B cell (primary cell): Measurements from ENCODE around the gene NFKBIZ. TPM values are rescaled to one million over a fixed set of nuclear protein-coding genes. Genes with fewer than 3 reads are reported as not detected.

Experiments used
- ATAC-seq: fragments of 200-7000 bp; cut with Tn5 transposase; one replicate; pipeline ENCODE4 v1.10.0; 2021; ENCODE audit warnings: low read depth, mild to moderate bottlenecking, moderate number of reproducible peaks, moderate library complexity
- CTCF ChIA-PET: fragments of 350-600 bp; sonication (Branson Sonifier 250); formaldehyde crosslinking; loops from one replicate; lab custom pipeline; 2021; ENCODE audit warnings: antibody characterized with exemption, inconsistent platforms; lab: Charles Lee
- POLR2A ChIA-PET: fragments of 350-600 bp; sonication (Branson Sonifier 250); formaldehyde crosslinking; loops from one replicate; lab custom pipeline; 2021; ENCODE audit warnings: antibody characterized with exemption; lab: Charles Lee
- DNase-seq: peaks from one replicate; pipeline ENCODE4 v3.0.0; 2013
- H2AFZ ChIP-seq: 2 replicates; pipeline ENCODE4 v1.6.1; 2012; ENCODE audit warnings: mild to moderate bottlenecking, low read depth, low read length; ENCODE audit not compliant: insufficient read depth, poor library complexity, severe bottlenecking
- H3K27ac ChIP-seq, 2 donors: 1 replicate in 1 of 2; 2 replicates in 1 of 2; pipeline ENCODE4 v1.5.1; 2012 to 2013; ENCODE audit warnings: low read length in 2 of 2, mild to moderate bottlenecking in 2 of 2, moderate library complexity in 1 of 2
- H3K27me3 ChIP-seq, 4 experiments: fragments of 200-600 bp in 1 of 4; sonication (generic) in 1 of 4; replicated peaks in 1 of 4; 1 replicate in 2 of 4; 2 replicates in 2 of 4; pipeline versions ENCODE4 v1.6.1 to v1.7.0; 2013 to 2016; ENCODE audit warnings: low read length in 3 of 4, mild to moderate bottlenecking in 2 of 4, mixed read lengths in 1 of 4, moderate library complexity in 1 of 4; ENCODE audit not compliant: insufficient read depth in 4 of 4, control insufficient read depth in 3 of 4; ENCODE audit errors: control extremely low read depth in 1 of 4
- H3K36me3 ChIP-seq, 2 experiments: replicated peaks in 1 of 2; 1 replicate in 1 of 2; 2 replicates in 1 of 2; pipeline versions ENCODE4 v1.6.1 to v1.7.1; 2013; ENCODE audit warnings: low read length in 1 of 2; ENCODE audit not compliant: insufficient read depth in 2 of 2, control insufficient read depth in 1 of 2; ENCODE audit errors: control extremely low read depth in 1 of 2, extremely low read depth in 1 of 2
- H3K4me1 ChIP-seq, 2 donors: fragments of 200-600 bp in 1 of 2; sonication (generic) in 1 of 2; 1 replicate in 1 of 2; 2 replicates in 1 of 2; pipeline versions ENCODE4 v1.5.1 to v1.6.1; 2013 to 2017; ENCODE audit warnings: low read length in 2 of 2; ENCODE audit not compliant: control insufficient read depth in 2 of 2, insufficient read depth in 2 of 2
- H3K4me2 ChIP-seq: replicated peaks from 2 replicates; pipeline ENCODE3; 2012; ENCODE audit warnings: mild to moderate bottlenecking, low read depth, low read length; ENCODE audit not compliant: poor library complexity, severe bottlenecking
- H3K4me3 ChIP-seq, 5 experiments: fragments of 200-600 bp in 1 of 5; sonication (generic) in 1 of 5; 1 replicate in 3 of 5; 2 replicates in 2 of 5; pipeline versions ENCODE4 v1.5.1 to v1.7.0; 2011 to 2016; ENCODE audit warnings: low read length in 4 of 5, mild to moderate bottlenecking in 4 of 5, low read depth in 2 of 5, control low read depth in 1 of 5, moderate library complexity in 1 of 5; ENCODE audit not compliant: insufficient read depth in 1 of 5; ENCODE audit errors: control extremely low read depth in 1 of 5, extremely low read depth in 1 of 5
- H3K79me2 ChIP-seq: fragments of 200-600 bp; sonication (generic); one replicate; pipeline ENCODE4 v1.6.0; 2016; ENCODE audit warnings: low read length; ENCODE audit not compliant: control insufficient read depth, insufficient read depth
- H3K9ac ChIP-seq: fragments of 200-600 bp; sonication (generic); 2 replicates; pipeline ENCODE4 v1.6.1; 2017; ENCODE audit warnings: mild to moderate bottlenecking, low read length, moderate library complexity
- H3K9me3 ChIP-seq, 3 donors: one replicate each; pipeline versions ENCODE4 v1.6.1 to v1.7.1; 2013; ENCODE audit warnings: low read length in 2 of 3; ENCODE audit not compliant: control insufficient read depth in 2 of 3, insufficient read depth in 1 of 3; ENCODE audit errors: control extremely low read depth in 1 of 3
- H4K20me1 ChIP-seq: 2 replicates; pipeline ENCODE4 v1.6.0; 2012; ENCODE audit warnings: mild to moderate bottlenecking, low read length; ENCODE audit not compliant: insufficient read depth, control insufficient read depth, poor library complexity, severe bottlenecking
- H3K27ac Mint-ChIP-seq: one replicate; pipeline ENCODE4 v1.8.0; 2021; ENCODE audit warnings: mixed read lengths
- H3K27me3 Mint-ChIP-seq: one replicate; pipeline ENCODE4 v1.8.0; 2021; ENCODE audit warnings: mixed read lengths
- H3K4me1 Mint-ChIP-seq: one replicate; pipeline ENCODE4 v1.8.0; 2021; ENCODE audit warnings: mixed read lengths
- H3K4me3 Mint-ChIP-seq: one replicate; pipeline ENCODE4 v1.8.0; 2021; ENCODE audit warnings: mixed read lengths
- H3K9me3 Mint-ChIP-seq: one replicate; pipeline ENCODE4 v1.8.0; 2022; ENCODE audit warnings: mixed read lengths; ENCODE audit not compliant: insufficient read depth
- CTCF ChIP-seq: fragments of 200-600 bp; IDR thresholded peaks from one replicate; pipeline ENCODE4 v1.8.0; 2022; ENCODE audit warnings: antibody characterized with exemption, mild to moderate bottlenecking
- EZH2 ChIP-seq: IDR thresholded peaks from 2 replicates; pipeline ENCODE4 v1.6.1; 2012; ENCODE audit warnings: borderline replicate concordance, low read depth, mild to moderate bottlenecking, moderate library complexity, low read length; ENCODE audit not compliant: insufficient read depth, poor library complexity, severe bottlenecking
- WGBS: methylation state at CpG from one replicate; pipeline ENCODE4 v1.1.5; 2013; ENCODE audit warnings: missing lambda C conversion rate; ENCODE audit not compliant: insufficient coverage; 5-methylcytosine and 5-hydroxymethylcytosine counted together
- intact Hi-C: fragments of 100-400 bp; cut with micrococcal nuclease; formaldehyde crosslinking; loops from one replicate; pipeline ENCODE4 v1.10.0; 2022
- polyA plus RNA-seq: library from polyadenylated mRNA; depleted of rRNA; stranded (reverse); fragments of >200 nt; gene quantifications from 2 replicates; pipeline ENCODE4 v1.2.3, GENCODE V29; 2012
- total RNA-seq, 2 donors: library from RNA; stranded (reverse); fragments of 120-200 nt in 1 of 2; gene quantifications; 1 replicate in 1 of 2; 2 replicates in 1 of 2; pipeline versions ENCODE4 v1.2.3 to v1.2.4, GENCODE V29; 2013 to 2022

Gene NFKBIZ
- total and polyA plus RNA-seq, 2 donors (not counting 1 experiment from before 2014, with no cell fraction given): 114 to 157 TPM

- H3K4me2 ChIP-seq: no peak overlapping the region
- H3K27ac ChIP-seq: no peak overlapping the region
- H3K36me3 ChIP-seq: peaks cover 0 to 8% of the 10 kb centered on the region in 2 experiments
- Mint-ChIP-seq H3K27me3 (no peaks in the 10 kb centered on the region), H3K4me3 (no peak overlapping the region), H3K27ac (no peak overlapping the region), H3K4me1 (peaks cover 41% of the 10 kb centered on the region), H3K9me3 (no peaks in the 10 kb centered on the region)
- H3K4me1 ChIP-seq: peaks cover 31 to 36% of the 10 kb centered on the region in 2 donors
- no peaks in the 10 kb centered on the region for H4K20me1 ChIP-seq
- ChIA-PET CTCF (interaction anchor here (1.1 to 4.4 kb wide), 6 partner anchors 8 to 414 kb away, joined by 4 to 58 read pairs (median 10); no protein-coding TSS in a partner anchor), POLR2A (interaction anchor here (0.6 kb wide), 1 partner anchor 29 kb away, joined by 3 read pairs; no protein-coding TSS in a partner anchor)
- no peak for DNase-seq
- over 99% methylated on average over 19 of the region's 19 CpGs for WGBS
- peaks cover 3% of the 10 kb centered on the region for H3K79me2 ChIP-seq
- no peaks in the 10 kb centered on the region for H3K27me3 ChIP-seq
- H3K9ac ChIP-seq: no peak overlapping the region
- ATAC-seq: no peak
- no peak for TF ChIP-seq CTCF
- no peak for TF ChIP-seq EZH2
- H3K4me3 ChIP-seq: no peak overlapping the region
- peaks cover 0 to 12% (median 0%) of the 10 kb centered on the region in 3 donors for H3K9me3 ChIP-seq
- intact Hi-C loops: no loop called here
- no peak overlapping the region for H2AFZ ChIP-seq
These were observed 27.8 kb upstream of the NFKBIZ start for GRCh38 chr3:101821503-101821902.

- no peak overlapping the region for H3K27ac ChIP-seq
- H3K4me1 ChIP-seq: peaks cover 28 to 32% of the 10 kb centered on the region in 2 donors
- no peak overlapping the region for H3K9ac ChIP-seq
- peaks cover 37% of the 10 kb centered on the region for H3K4me1 Mint-ChIP-seq
- no peaks in the 10 kb centered on the region for H3K27me3 Mint-ChIP-seq
- no CpG with 5 or more reads among the region's 5 CpGs for WGBS
- TF ChIP-seq CTCF: no peak
- no peak for TF ChIP-seq EZH2
- ChIA-PET POLR2A (no interaction called here), CTCF (interaction anchor here (1.1 to 4.4 kb wide), 3 partner anchors 13 to 402 kb away, joined by 3 to 58 read pairs (median 11); partner anchors contain the start of gene NFKBIZ)
- H3K27ac Mint-ChIP-seq: peak overlapping the region; percentile 37
- H3K4me3 ChIP-seq: no peak overlapping the region
- no peaks in the 10 kb centered on the region for H3K9me3 Mint-ChIP-seq
- H3K79me2 ChIP-seq: peaks cover 3% of the 10 kb centered on the region
- H3K9me3 ChIP-seq: peaks cover 0 to 5% (median 0%) of the 10 kb centered on the region in 3 donors
- no peaks in the 10 kb centered on the region for H3K27me3 ChIP-seq
- DNase-seq (no peak), ATAC-seq (no peak)
- no peak overlapping the region for H3K4me3 Mint-ChIP-seq
- H3K36me3 ChIP-seq: peaks cover 0 to 8% of the 10 kb centered on the region in 2 experiments
- H3K4me2 ChIP-seq: no peak overlapping the region
- H2AFZ ChIP-seq: no peak overlapping the region
- no peaks in the 10 kb centered on the region for H4K20me1 ChIP-seq
- intact Hi-C loops: no loop called here
These were observed 25.8 kb upstream of the NFKBIZ start for GRCh38 chr3:101823525-101823924.
